GM12872 (cell line): ENCODE measurements around the gene IYD.

Experiments used
- TF ChIP-seq, protein P1 (sequence below): IDR thresholded peaks from 3 replicates; pipeline ENCODE4 v1.5.1; 2011; ENCODE audit warnings: low read depth, mild to moderate bottlenecking, low read length, moderate library complexity; ENCODE audit not compliant: insufficient read depth

The IYD gene, protein sequence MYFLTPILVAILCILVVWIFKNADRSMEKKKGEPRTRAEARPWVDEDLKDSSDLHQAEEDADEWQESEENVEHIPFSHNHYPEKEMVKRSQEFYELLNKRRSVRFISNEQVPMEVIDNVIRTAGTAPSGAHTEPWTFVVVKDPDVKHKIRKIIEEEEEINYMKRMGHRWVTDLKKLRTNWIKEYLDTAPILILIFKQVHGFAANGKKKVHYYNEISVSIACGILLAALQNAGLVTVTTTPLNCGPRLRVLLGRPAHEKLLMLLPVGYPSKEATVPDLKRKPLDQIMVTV

DNA sequence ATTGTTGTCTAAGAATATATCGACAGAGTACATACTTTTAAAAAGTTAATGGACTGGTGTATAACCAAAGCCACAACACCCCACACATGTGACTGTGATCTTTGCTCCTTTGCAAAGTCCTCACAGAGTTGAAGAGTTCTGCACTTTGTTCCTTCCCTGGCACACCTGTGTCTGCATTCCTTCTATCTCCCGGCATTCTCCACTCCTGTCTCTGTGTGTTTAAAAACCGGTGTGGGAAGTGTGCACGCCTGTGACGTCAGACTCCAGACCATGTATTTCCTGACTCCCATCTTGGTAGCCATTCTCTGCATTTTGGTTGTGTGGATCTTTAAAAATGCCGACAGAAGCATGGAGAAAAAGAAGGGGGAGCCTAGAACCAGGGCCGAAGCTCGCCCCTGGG is at the start of gene IYD:
Gene IYD (plus strand): TSS at position 251 of the 400 bp plus-strand sequence. CDS start 20 bp downstream, at position 271.
- TF ChIP-seq, protein P1, sequence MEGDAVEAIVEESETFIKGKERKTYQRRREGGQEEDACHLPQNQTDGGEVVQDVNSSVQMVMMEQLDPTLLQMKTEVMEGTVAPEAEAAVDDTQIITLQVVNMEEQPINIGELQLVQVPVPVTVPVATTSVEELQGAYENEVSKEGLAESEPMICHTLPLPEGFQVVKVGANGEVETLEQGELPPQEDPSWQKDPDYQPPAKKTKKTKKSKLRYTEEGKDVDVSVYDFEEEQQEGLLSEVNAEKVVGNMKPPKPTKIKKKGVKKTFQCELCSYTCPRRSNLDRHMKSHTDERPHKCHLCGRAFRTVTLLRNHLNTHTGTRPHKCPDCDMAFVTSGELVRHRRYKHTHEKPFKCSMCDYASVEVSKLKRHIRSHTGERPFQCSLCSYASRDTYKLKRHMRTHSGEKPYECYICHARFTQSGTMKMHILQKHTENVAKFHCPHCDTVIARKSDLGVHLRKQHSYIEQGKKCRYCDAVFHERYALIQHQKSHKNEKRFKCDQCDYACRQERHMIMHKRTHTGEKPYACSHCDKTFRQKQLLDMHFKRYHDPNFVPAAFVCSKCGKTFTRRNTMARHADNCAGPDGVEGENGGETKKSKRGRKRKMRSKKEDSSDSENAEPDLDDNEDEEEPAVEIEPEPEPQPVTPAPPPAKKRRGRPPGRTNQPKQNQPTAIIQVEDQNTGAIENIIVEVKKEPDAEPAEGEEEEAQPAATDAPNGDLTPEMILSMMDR, result no peak

DNA sequence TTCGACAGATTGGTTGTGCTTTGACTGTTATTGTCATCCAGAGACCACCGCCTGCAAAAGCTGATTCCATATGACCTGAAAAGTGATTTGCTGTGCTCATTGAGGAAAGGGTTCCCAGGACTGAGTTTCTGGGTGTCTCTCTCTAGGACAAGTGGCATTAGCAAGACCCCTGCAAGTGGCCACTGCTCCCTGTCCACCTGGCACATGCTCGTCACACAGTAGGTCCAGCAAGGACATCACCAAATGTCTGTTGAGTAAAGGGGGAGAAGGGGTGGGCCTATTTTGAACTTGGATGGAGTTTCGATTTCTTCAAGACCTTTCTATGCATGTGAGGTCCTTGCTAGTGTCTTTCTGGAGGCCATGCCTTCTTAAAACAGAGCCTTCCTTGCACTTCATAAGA is 48.9 kb upstream of the IYD start:
- TF ChIP-seq, protein P1, result no peak

DNA sequence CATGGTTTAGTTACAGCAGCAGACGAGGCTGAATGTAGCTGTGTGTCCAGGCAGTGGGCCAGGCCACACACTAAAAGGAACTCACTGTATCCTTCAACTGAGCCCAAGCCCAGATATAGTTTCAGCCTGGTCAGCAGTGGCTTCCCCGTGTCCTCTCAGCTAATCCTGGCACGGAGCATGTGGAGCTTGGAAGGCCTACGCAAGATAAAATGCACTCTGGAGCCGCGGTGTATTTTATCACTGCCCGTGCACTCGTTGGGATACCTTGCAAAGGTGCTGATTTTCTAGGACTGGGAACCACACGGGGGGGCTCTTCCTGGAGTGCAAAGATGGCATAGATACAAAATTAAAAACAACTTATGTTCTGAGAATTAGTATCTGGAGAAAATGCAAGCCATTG is 48.4 kb upstream of the IYD start:
- TF ChIP-seq, protein P1, result no peak

DNA sequence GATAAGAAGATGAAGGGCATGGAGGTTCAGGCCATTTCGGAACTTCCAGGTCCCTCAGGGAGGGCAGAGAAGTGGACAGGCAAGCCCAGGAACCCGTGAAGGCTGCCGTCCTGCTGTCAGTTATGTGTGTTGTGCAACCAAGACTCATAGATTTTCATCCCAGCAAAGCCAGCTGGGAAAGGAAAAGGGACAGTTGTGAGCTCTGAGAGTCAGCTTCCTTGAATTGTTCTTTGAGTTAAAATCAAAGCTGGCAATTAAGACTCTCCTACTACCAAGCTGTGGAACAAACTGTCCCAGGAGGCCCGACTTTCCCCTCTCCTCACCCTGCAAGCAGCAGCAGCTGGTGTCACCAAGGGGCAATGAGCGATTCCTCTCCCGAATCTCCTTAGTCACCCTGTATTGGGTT is 46.3 kb upstream of the IYD start:
- TF ChIP-seq, protein P1, result no peak

DNA sequence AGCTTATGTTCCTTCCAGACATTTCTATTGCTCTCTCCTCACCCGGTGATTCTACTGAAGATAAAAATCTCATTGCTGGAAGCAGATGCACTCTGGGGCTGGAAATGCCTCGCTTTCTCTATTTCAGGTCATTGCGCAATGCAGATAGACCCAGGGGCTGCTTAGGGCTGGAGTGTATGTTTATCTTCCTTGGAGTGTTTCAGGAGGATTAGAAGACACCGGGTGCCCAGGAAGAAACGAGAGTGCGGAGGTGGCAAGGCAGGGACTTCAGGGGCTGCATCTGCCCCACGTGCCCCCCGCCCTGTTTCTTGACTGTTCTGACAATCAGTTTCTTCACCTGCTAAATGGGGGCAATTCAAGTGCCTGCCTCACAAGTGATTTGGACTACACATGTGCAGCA is 45.6 kb upstream of the IYD start:
- TF ChIP-seq, protein P1, result no peak

DNA sequence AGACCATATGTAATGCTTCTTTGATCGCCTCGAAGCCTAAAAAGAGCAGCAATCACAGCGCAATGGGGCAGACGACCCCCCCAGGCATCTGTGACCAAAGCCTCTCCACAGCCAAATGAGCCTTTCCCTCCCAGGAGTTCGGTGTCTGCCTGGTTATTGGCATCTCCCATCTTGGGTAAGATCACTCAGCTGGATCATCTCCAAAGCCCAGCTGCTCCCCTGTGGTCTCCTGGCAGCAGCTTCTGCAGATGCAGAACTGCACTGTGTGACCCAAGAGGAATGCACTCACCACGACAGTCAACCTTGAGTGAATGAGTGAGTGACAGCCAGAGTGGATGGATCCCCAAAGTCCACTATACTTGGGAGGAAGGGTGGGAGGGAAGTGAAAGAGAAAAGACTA is 44.8 kb upstream of the IYD start:
- TF ChIP-seq, protein P1, result no peak

DNA sequence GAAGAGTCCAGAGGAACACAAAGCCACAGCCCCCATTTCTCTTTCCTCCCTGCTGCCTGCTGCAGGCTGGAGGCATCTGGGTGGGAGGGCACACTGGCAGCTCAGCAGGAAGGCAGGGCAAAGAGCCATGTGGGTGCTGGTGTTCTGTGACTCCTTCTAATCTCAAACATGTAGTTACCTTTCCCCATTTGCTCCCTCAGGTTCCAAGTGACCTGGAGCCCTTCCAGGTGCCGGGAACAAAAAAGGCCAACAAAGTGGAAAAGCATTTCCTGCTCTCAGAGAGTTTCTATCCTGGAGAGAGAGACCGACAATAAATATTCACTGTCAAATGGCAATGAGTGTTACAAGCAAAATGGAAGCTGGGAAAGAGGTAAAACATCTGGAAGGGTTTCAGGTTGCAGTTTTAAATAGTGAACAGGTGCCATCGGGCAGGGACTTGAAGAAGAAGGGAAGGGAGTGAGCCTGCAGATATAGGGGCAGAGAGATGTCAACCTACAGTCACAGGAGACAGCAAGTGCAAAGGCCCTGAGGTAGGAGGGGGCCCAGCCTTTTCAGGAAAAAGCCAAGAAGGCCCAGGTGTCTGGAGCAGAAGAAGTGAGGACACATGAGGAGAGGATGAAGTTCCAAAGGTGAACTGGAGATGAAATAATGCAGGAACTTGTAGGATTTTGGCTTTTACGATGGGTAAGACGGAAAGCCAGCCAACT is 43.6 kb upstream of the IYD start:
- TF ChIP-seq, protein P1, result no peak
